GM06990 (cell line): ENCODE data around the gene ITGB2.

ENCODE experiments used
- DNase-seq: peaks from one replicate; pipeline ENCODE4 v3.0.0-alpha.2; 2011; ENCODE audit not compliant: insufficient read length; ENCODE audit errors: extremely low read depth
- H3K27me3 ChIP-seq: replicated peaks from 2 replicates; pipeline ENCODE4 v1.6.0; 2011; ENCODE audit warnings: low read length; ENCODE audit not compliant: control insufficient read depth, insufficient read depth
- H3K36me3 ChIP-seq: 2 replicates; pipeline ENCODE4 v1.5.1; 2011; ENCODE audit warnings: low read length; ENCODE audit not compliant: control insufficient read depth, insufficient read depth
- H3K4me3 ChIP-seq: replicated peaks from 2 replicates; pipeline ENCODE4 v1.5.1; 2011; ENCODE audit warnings: low read depth, mild to moderate bottlenecking, control low read depth, low read length
- TF ChIP-seq, protein P1 (sequence below): IDR thresholded peaks from 2 replicates; pipeline ENCODE4 v1.5.1; 2011; ENCODE audit warnings: low read length, control low read depth, mild to moderate bottlenecking, inconsistent platforms; ENCODE audit not compliant: insufficient read depth, poor library complexity, severe bottlenecking

Gene ITGB2

DNA sequence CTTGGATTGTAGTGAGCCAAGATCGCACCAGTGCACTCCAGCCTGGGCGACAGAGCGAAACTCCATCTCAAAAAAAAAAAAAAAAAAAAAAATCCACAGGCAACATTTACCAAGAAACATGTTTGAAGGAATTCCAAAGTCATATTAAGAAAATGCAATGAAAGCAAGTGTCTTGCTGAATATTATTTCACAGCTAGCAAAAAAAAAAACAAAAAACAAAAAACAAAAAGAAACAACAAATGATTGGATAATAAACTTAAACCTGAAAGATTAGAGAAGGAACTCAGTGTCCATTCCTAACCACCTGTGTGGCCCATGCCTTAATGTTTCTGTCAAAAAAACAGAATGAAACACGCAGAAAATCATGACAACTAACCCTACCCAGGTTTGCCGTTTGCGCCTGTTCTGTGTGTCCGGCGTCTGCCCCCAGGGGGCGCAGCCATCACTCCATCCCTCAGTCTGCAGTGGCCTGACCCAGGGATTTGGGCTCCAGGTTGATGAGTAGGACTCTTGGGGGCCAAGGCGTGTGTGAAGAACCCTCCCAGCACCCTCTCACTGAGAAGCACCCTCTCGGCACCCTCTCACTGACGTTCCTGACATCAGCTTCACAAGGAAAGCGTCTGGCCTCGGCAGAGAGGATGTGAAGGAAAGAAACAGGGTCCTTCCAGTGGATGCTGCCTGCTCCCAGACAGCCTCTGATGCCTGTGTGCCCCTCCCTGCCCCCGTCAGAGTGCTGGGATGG lies 28.0 kb downstream of the ITGB2 start:
- H3K27me3 ChIP-seq = no peaks in the 10 kb centered on the region
- no peak overlapping the region for H3K4me3 ChIP-seq
- TF ChIP-seq, protein P1, sequence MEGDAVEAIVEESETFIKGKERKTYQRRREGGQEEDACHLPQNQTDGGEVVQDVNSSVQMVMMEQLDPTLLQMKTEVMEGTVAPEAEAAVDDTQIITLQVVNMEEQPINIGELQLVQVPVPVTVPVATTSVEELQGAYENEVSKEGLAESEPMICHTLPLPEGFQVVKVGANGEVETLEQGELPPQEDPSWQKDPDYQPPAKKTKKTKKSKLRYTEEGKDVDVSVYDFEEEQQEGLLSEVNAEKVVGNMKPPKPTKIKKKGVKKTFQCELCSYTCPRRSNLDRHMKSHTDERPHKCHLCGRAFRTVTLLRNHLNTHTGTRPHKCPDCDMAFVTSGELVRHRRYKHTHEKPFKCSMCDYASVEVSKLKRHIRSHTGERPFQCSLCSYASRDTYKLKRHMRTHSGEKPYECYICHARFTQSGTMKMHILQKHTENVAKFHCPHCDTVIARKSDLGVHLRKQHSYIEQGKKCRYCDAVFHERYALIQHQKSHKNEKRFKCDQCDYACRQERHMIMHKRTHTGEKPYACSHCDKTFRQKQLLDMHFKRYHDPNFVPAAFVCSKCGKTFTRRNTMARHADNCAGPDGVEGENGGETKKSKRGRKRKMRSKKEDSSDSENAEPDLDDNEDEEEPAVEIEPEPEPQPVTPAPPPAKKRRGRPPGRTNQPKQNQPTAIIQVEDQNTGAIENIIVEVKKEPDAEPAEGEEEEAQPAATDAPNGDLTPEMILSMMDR = peak; percentile 97
- peaks cover 17% of the 10 kb centered on the region for H3K36me3 ChIP-seq
- peak; percentile 77 for DNase-seq

DNA sequence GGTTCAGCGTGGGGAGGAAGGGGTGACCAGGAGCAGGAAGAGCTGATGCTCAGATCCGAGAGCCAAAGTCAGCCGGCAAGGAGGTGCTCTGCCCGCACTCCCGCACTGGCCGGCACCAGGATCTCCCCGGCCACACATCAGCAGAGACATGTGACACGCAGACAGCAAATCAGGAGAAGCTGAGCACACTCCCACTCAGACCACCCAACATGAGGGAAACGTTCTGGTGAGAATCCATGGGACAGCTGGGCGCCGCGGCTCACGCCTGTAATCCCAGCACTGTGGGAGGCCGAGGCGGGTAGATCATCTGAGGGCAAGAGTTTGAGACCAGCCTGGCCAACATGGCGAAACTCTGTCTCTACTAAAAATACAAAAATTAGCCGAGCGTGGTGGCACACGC lies 28.6 kb downstream of the ITGB2 start:
- TF ChIP-seq, protein P1 = no peak
- DNase-seq = no peak
- H3K27me3 ChIP-seq = no peaks in the 10 kb centered on the region
- no peak overlapping the region for H3K4me3 ChIP-seq
- H3K36me3 ChIP-seq = peaks cover 17% of the 10 kb centered on the region

DNA sequence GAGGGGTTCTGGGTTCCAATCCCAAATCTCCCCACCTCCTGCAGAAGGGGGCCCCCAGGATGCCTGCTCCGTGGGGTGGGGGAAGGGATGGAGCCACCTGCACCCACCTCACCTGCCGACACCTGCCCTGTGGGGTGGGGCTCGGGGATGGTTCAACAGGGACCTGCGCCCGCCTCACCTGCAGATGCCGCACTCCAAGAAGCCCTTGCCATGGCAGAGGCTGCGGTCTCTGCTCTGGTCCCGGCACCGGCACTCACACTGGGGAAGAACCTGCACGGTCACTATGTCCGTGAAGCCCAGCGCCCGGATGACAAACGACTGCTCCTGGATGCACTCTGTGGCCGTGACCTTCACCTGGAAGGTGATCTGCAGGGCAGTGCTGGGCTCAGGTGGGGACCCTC lies 29.1 kb downstream of the ITGB2 start:
- peaks cover 15% of the 10 kb centered on the region for H3K36me3 ChIP-seq
- TF ChIP-seq, protein P1 = no peak
- H3K27me3 ChIP-seq = no peaks in the 10 kb centered on the region
- no peak overlapping the region for H3K4me3 ChIP-seq
- DNase-seq = no peak

DNA sequence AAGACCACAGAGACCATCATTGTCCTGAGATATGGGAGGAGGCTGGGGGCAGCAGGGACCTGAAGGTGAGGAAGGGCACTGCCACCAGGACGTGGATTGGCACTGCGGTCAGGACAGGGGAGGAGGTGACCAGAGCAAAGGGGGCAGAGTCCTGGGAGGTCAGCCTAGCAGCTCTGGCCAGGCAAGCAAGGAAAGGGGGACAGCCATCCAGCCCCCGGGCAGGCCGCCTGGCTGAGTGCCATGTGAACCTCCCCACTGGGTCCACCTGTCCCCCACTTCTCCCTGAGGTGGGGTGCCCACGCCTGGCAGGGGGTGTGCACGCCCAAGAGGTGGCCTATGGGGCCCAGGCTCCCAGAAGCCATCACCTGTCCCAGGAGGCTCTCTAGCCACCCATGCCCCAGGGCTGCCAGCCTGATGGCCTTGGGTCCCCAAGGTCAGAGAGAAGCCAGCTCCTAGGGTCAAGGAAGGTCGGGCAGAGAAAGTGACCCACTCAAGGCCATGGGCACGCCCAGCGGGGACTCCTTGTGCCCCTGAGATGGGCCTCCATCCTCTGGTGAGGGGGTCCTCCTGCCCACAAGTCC lies 29.6 kb downstream of the ITGB2 start:
- DNase-seq = no peak
- peaks cover 19% of the 10 kb centered on the region for H3K36me3 ChIP-seq

DNA sequence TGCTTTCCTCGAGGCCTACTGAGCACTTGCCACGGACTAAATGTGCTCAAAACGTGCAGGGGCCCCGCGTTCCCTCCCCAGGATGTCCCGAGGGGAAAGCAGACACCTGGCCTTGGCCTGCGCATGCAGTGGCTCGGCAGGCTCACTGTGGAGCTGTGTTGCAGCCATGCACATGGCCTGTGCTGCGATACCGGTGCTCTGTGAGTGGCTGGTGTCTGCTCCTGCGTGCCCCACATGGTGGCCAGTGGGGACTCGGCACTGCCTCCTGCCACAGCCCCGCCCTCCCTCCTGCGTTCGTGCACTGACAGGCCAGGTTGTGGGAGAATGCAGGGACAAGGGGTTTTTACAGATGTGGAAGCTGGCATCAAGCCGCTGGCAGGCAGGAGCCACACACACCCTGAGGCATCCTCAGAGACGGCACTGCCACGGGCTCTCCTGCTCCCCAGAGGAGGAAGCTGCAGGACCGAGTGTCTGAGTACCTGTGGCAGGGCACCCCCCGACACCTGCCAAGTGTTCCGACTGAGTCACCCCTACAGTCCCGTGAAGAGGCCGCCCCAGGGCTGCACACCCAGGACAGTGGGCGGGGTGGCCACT lies 30.3 kb downstream of the ITGB2 start:
- Histone ChIP-seq H3K36me3 (peaks cover 19% of the 10 kb centered on the region), H3K27me3 (no peaks in the 10 kb centered on the region), H3K4me3 (no peak overlapping the region)
- no peak for DNase-seq
- TF ChIP-seq, protein P1 = no peak

More for the DNA sequence above, 29.6 kb downstream of the ITGB2 start:
- Histone ChIP-seq H3K27me3 (no peaks in the 10 kb centered on the region), H3K4me3 (no peak overlapping the region)
- TF ChIP-seq, protein P1 = no peak
